ENCODE measurements around the gene P2RX5.
A peak's percentile ranks its signal among the peaks of the same experiment; 100 is the strongest.

Gene P2RX5

DNA sequence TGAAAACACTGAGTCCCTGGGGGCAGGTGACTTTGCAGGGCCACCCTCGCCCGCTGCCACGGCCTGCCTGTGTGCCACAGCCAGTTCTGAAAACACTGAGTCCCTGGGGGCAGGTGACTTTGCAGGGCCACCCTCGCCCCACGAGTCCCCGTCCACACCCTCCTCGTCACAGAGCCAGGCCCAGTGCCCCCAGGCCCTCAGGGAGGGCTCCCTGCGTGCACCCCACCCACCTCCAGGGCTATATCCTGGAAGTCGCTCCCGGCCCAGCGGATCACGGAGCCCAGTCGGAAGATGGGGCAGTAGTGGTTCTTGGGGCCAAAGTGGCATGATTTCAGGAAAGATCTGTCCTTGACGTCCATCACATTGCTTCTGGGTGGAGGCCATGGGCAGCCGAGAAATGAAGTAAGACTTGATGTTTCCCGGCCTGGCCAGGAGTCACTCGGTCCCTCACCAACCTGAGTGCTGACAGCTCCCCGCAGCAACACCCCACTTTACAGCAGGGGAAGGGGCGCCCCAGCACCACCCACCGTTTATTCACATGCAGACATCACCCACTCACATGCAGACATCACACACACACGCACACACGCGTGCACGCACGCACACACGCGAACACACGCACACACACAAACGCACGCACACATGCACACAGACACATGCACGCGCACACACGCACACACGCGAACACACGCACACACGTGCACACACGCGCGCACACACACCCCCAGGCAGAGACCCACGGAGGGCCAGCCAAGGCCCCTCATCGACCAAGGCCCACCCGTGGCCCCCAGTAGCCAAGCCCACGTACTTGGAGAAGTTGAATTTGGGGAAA lies 6.5 kb downstream of the P2RX5 start:
- no peak for DNase-seq (ENCODE audit: low read depth)
- no peak for TF ChIP-seq CTCF (IDR thresholded peaks at IDR 0.05; ENCODE audit: control insufficient read depth, extremely low read depth, insufficient read depth)

DNA sequence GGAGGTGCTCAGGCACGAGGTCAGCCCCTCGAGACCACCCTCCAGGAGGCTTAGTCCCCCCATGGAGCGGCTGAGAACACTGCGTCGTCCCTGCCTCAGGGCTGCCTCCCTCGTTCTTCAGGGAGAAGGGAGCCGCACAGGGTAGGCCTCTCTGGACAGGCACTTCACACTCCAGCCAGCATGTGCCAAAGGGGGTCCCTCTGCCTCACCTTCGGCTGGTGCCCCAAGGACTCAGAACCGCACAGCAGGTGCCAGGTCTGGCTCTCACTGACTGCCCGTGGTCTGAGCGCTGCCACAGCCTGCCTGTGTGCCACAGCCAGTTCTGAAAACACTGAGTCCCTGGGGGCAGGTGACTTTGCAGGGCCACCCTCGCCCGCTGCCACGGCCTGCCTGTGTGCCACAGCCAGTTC lies 7.1 kb downstream of the P2RX5 start:
- DNase-seq (ENCODE audit: low read depth): no peak
- TF ChIP-seq CTCF (IDR thresholded peaks at IDR 0.05; ENCODE audit: control insufficient read depth, extremely low read depth, insufficient read depth): no peak
- H3K4me3 ChIP-seq (ENCODE audit: low read depth, low read length): no peak overlapping the region

More for the DNA sequence above, 6.5 kb downstream of the P2RX5 start:
- no peak overlapping the region for H3K4me3 ChIP-seq (ENCODE audit: low read depth, low read length)

GRCh38 chr17:3688027-3688553 lies 7.9 kb downstream of the P2RX5 start:
- TF ChIP-seq CTCF (IDR thresholded peaks at IDR 0.05; ENCODE audit: control insufficient read depth, extremely low read depth, insufficient read depth): no peak

GRCh38 chr17:3685174-3685573 lies 10.8 kb downstream of the P2RX5 start:
- TF ChIP-seq CTCF (IDR thresholded peaks at IDR 0.05; ENCODE audit: control insufficient read depth, extremely low read depth, insufficient read depth): no peak
- DNase-seq (ENCODE audit: low read depth): no peak
- H3K4me3 ChIP-seq (ENCODE audit: low read depth, low read length): no peak overlapping the region

More at GRCh38 chr17:3688027-3688553, 7.9 kb downstream of the P2RX5 start:
- DNase-seq (ENCODE audit: low read depth): no peak
- H3K4me3 ChIP-seq (ENCODE audit: low read depth, low read length): no peak overlapping the region

- no peak for DNase-seq (ENCODE audit: low read depth)
- no peak overlapping the region for H3K4me3 ChIP-seq (ENCODE audit: low read depth, low read length)
- TF ChIP-seq CTCF (IDR thresholded peaks at IDR 0.05; ENCODE audit: control insufficient read depth, extremely low read depth, insufficient read depth): peak; percentile 91
Observed at GRCh38 chr17:3683054-3683511, 12.9 kb downstream of the P2RX5 start.

- no peak for DNase-seq (ENCODE audit: low read depth)
- TF ChIP-seq CTCF (IDR thresholded peaks at IDR 0.05; ENCODE audit: control insufficient read depth, extremely low read depth, insufficient read depth): no peak
- no peak overlapping the region for H3K4me3 ChIP-seq (ENCODE audit: low read depth, low read length)
Observed at GRCh38 chr17:3682033-3682432, 13.9 kb downstream of the P2RX5 start.

Data from LNCaP clone FGC (cell line).